Ascending aorta (tissue), 2 donors: ENCODE data around the gene PXK. TPM values are rescaled to one million over a fixed set of nuclear protein-coding genes. Genes with fewer than 3 reads are reported as not detected.
"Not testable (repeated sequence)": the region's sequence is repeated elsewhere in the genome, so short reads cannot be mapped to it uniquely, and the experiment has no call there.

Source experiments
- DNase-seq, 2 donors: peaks; one replicate each; pipeline ENCODE4 v3.0.0-alpha.2; 2019; ENCODE audit warnings: low spot score in 2 of 2
- H3K27ac ChIP-seq, 2 donors: fragments of 200-600 bp; sonication (generic); one replicate each; pipeline ENCODE4 v1.5.1; 2016 to 2017; ENCODE audit warnings: mild to moderate bottlenecking in 1 of 2
- H3K27me3 ChIP-seq: fragments of 200-600 bp; sonication (generic); one replicate; pipeline ENCODE4 v1.5.1; 2017
- H3K36me3 ChIP-seq, 2 donors: fragments of 200-600 bp; sonication (generic); one replicate each; pipeline ENCODE4 v1.5.1; 2016
- H3K4me1 ChIP-seq, 2 donors: fragments of 200-600 bp; sonication (generic); one replicate each; pipeline ENCODE4 v1.5.1; 2016 to 2017; ENCODE audit warnings: mild to moderate bottlenecking in 1 of 2
- H3K4me3 ChIP-seq, 2 donors: fragments of 200-600 bp; sonication (generic); one replicate each; pipeline ENCODE4 v1.5.1; 2016 to 2017; ENCODE audit warnings: mild to moderate bottlenecking in 1 of 2
- H3K9me3 ChIP-seq, 2 donors: fragments of 200-600 bp; sonication (generic); one replicate each; pipeline ENCODE4 v1.5.1; 2016
- CTCF ChIP-seq, 3 experiments: fragments of 200-600 bp in 2 of 3; fragments of 450-650 bp in 1 of 3; sonication (generic) in 2 of 3; IDR thresholded peaks; one replicate each; pipeline ENCODE4 v1.5.1; 2016 to 2019; ENCODE audit warnings: antibody characterized with exemption in 3 of 3, mild to moderate bottlenecking in 1 of 3, moderate library complexity in 1 of 3
- intact Hi-C: fragments of 100-400 bp; cut with DNase I; formaldehyde crosslinking; loops from one replicate; pipeline ENCODE4 v1.15.1; 2023
- total RNA-seq: library from RNA; depleted of rRNA; stranded (reverse); fragments of >200 nt; gene quantifications from one replicate; pipeline ENCODE4 v1.1.0, GENCODE V29; 2016

Gene PXK
- total RNA-seq, 1 donor from 2014 or later: 14.8 TPM

GRCh38 chr3:58433400-58434167 lies 100.9 kb downstream of the PXK start, which contains the start of gene PDHB:
Gene PDHB (minus strand): TSS chr3:58433832. CDS start chr3:58433809, 23 bp downstream.
- Histone ChIP-seq H3K4me1 (peaks cover 0 to 16% of the 10 kb centered on the region in 2 donors), H3K27me3 (no peaks in the 10 kb centered on the region), H3K9me3 (no peaks in the 10 kb centered on the region), H3K27ac (peak within 1 kb of the TSS; percentile 84 to 89), H3K36me3 (peaks cover 29 to 32% of the 10 kb centered on the region in 2 donors), H3K4me3 (peak within 1 kb of the TSS; percentile 73 to 76)
- intact Hi-C loops: loop anchor here (1.0 kb wide), 1 partner anchor 58 kb away; no protein-coding TSS in a partner anchor
- DNase-seq: peak; percentile 70 to 96
- TF ChIP-seq CTCF (IDR thresholded peaks at IDR 0.05): no peak

- Histone ChIP-seq H3K36me3 (peaks cover 24 to 26% of the 10 kb centered on the region in 2 donors), H3K4me1 (peaks cover 0 to 16% of the 10 kb centered on the region in 2 donors), H3K9me3 (no peaks in the 10 kb centered on the region), H3K4me3 (peak overlapping the region; percentile 73 to 76), H3K27me3 (no peaks in the 10 kb centered on the region), H3K27ac (peak overlapping the region; percentile 84 to 89)
- intact Hi-C loops: no loop called here
- TF ChIP-seq CTCF (IDR thresholded peaks at IDR 0.05): no peak
- no peak for DNase-seq
These were observed 101.4 kb downstream of the PXK start for GRCh38 chr3:58434168-58434504.

DNA sequence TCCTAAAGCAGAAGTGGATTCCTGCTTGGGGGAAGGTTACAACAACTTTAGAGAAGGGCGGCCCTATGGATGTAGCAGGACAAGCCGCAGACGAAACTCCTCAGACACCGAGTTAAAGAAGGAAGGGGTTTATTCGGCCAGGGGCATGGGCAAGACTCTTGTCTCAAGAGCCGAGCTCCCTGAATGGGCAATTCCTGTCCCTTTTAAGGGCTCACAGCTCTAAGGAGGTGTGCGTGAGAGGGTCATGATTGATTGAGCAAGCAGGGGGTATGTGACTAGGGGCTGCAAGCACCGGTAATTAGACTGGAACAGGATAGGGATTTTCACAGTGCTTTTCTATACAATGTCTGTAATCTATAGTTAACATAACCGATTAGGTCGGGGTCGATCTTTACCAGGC lies 101.8 kb downstream of the PXK start:
- no peak for TF ChIP-seq CTCF (IDR thresholded peaks at IDR 0.05)
- H3K27ac ChIP-seq: peak overlapping the region; percentile 84 to 89
- H3K4me1 ChIP-seq: peaks cover 0 to 16% of the 10 kb centered on the region in 2 donors
- H3K9me3 ChIP-seq: no peaks in the 10 kb centered on the region
- intact Hi-C loops: no loop called here
- no peaks in the 10 kb centered on the region for H3K27me3 ChIP-seq
- no peak overlapping the region for H3K4me3 ChIP-seq
- no peak for DNase-seq
- H3K36me3 ChIP-seq: peaks cover 20 to 23% of the 10 kb centered on the region in 2 donors

- intact Hi-C loops: no loop called here
These were observed 102.3 kb downstream of the PXK start for GRCh38 chr3:58434990-58435389.

DNA sequence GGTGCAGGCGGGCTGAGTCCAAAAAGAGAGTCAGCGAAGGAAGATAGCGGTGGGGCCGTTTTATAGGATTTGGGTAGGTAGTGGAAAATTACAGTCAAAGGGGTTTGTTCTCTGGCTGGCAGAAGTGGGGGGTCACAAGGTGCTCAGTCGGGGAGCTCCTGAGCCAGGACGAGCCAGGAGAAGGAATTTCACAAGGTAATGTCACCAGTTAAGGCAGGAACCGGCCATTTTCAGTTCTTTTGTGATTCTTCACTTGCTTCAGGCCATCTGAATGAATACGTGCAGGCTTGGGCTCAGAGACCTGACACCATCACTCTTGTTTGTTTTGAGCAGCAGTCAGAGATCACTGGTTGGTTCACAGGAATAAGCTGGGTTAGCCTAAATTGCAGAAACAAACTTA lies 104.6 kb downstream of the PXK start:
- H3K27me3 ChIP-seq, intact Hi-C loops, H3K36me3 ChIP-seq, H3K4me1 ChIP-seq, H3K9me3 ChIP-seq, H3K4me3 ChIP-seq, DNase-seq, H3K27ac ChIP-seq: not testable (repeated sequence)

More at GRCh38 chr3:58434990-58435389, 102.3 kb downstream of the PXK start:
- no peaks in the 10 kb centered on the region for H3K27me3 ChIP-seq
- H3K27ac ChIP-seq: peak overlapping the region; percentile 54 to 57
- no peaks in the 10 kb centered on the region for H3K9me3 ChIP-seq
- no peak for TF ChIP-seq CTCF (IDR thresholded peaks at IDR 0.05)
- H3K36me3 ChIP-seq: peaks cover 16 to 18% of the 10 kb centered on the region in 2 donors
- peak overlapping the region in 1 of 2 donors; percentile 9 for H3K4me3 ChIP-seq
- H3K4me1 ChIP-seq: peaks cover 0 to 16% of the 10 kb centered on the region in 2 donors
- DNase-seq: peak in 1 of 2 donors; percentile 79

DNA sequence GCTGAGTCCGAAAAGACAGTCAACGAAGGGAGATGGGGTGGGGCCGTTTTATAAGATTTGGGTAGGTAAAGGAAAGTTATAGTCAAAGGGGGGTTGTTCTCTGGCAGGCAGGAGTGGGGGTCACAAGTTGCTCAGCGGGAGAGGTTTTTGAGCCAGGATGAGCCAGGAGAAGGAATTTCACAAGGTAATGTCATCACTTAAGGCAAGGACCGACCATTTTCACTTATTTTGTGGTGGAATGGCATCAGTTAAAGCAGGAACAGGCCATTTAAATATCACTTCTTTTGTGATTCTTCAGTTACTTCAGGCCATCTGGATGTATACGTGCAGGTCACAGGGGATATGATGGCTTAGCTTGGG lies 108.3 kb downstream of the PXK start:
- intact Hi-C loops, DNase-seq, H3K36me3 ChIP-seq, H3K9me3 ChIP-seq, H3K4me3 ChIP-seq, H3K4me1 ChIP-seq, H3K27ac ChIP-seq, H3K27me3 ChIP-seq: not testable (repeated sequence)
